Measurements from ENCODE around the gene CPSF3. TPM values are rescaled to one million over a fixed set of nuclear protein-coding genes. Genes with fewer than 3 reads are reported as not detected.

Gene CPSF3
- total and polyA plus RNA-seq, 3 donors from 2014 or later = 54.4 to 112 (median 72.3) TPM

GRCh38 chr2:9378433-9379390 lies 44.7 kb upstream of the CPSF3 start:
- H3K4me1 ChIP-seq = no peaks in the 10 kb centered on the region
- peak; percentile 31 for DNase-seq
- no peak overlapping the region for H3K4me3 ChIP-seq
- H3K27ac ChIP-seq = no peak overlapping the region
- no peaks in the 10 kb centered on the region for H3K9me3 ChIP-seq
- no peaks in the 10 kb centered on the region for H3K27me3 ChIP-seq
- intact Hi-C loops (cut with DNase I; ENCODE audit: low total_unique reads) = no loop called here
- TF ChIP-seq CTCF (IDR thresholded peaks at IDR 0.05) (no peak), POLR2A (IDR thresholded peaks at IDR 0.05) (no peak)
- H3K36me3 ChIP-seq (ENCODE audit: low read depth, missing control alignments) = no peaks in the 10 kb centered on the region
- 78 to 79% methylated on average over 30 of the region's 30 CpGs for WGBS, 2 donors

- H3K27ac ChIP-seq = no peak overlapping the region
- no peaks in the 10 kb centered on the region for H3K36me3 ChIP-seq (ENCODE audit: low read depth, missing control alignments)
Measured at GRCh38 chr2:9379391-9379755, 44.1 kb upstream of the CPSF3 start.

GRCh38 chr2:9380702-9381628 lies 42.5 kb upstream of the CPSF3 start:
- 84 to 89% methylated on average over 18 of the region's 18 CpGs for WGBS, 2 donors
- intact Hi-C loops (cut with DNase I; ENCODE audit: low total_unique reads) = no loop called here
- H3K4me3 ChIP-seq = no peak overlapping the region
- no peaks in the 10 kb centered on the region for H3K9me3 ChIP-seq
- H3K4me1 ChIP-seq = no peaks in the 10 kb centered on the region
- H3K27ac ChIP-seq = no peak overlapping the region
- TF ChIP-seq CTCF (IDR thresholded peaks at IDR 0.05) = no peak
- TF ChIP-seq POLR2A (IDR thresholded peaks at IDR 0.05) = no peak
- H3K36me3 ChIP-seq (ENCODE audit: low read depth, missing control alignments) = no peaks in the 10 kb centered on the region
- DNase-seq = no peak
- H3K27me3 ChIP-seq = no peaks in the 10 kb centered on the region

More at GRCh38 chr2:9379391-9379755, 44.1 kb upstream of the CPSF3 start:
- 91 to 93% methylated on average over 5 of the region's 5 CpGs for WGBS, 2 donors
- H3K27me3 ChIP-seq = no peaks in the 10 kb centered on the region
- DNase-seq = no peak
- no peak overlapping the region for H3K4me3 ChIP-seq
- no peaks in the 10 kb centered on the region for H3K4me1 ChIP-seq
- no peaks in the 10 kb centered on the region for H3K9me3 ChIP-seq
- TF ChIP-seq POLR2A (IDR thresholded peaks at IDR 0.05) (no peak), CTCF (IDR thresholded peaks at IDR 0.05) (no peak)
- intact Hi-C loops (cut with DNase I; ENCODE audit: low total_unique reads) = no loop called here

- WGBS, 2 donors = 97 to 98% methylated on average over 6 of the region's 6 CpGs
- Histone ChIP-seq H3K36me3 (ENCODE audit: low read depth, missing control alignments) (no peaks in the 10 kb centered on the region), H3K4me3 (no peak overlapping the region), H3K9me3 (no peaks in the 10 kb centered on the region), H3K27ac (no peak overlapping the region), H3K27me3 (no peaks in the 10 kb centered on the region), H3K4me1 (no peaks in the 10 kb centered on the region)
- no peak for DNase-seq
- TF ChIP-seq CTCF (IDR thresholded peaks at IDR 0.05) (no peak), POLR2A (IDR thresholded peaks at IDR 0.05) (no peak)
- intact Hi-C loops (cut with DNase I; ENCODE audit: low total_unique reads) = no loop called here
Measured at GRCh38 chr2:9382604-9383235, 40.7 kb upstream of the CPSF3 start.
